Activated naive CD4-positive, alpha-beta T cell treated with anti-CD3 and anti-CD28 coated beads, Interleukin-2, amount 50 U/mL, for 24 hours (primary cell): ENCODE data around the gene TMA7B.
"Not testable (repeated sequence)": the region's sequence is repeated elsewhere in the genome, so short reads cannot be mapped to it uniquely, and the experiment has no call there.

Source experiments
- H3K27ac Mint-ChIP-seq: one replicate; pipeline ENCODE4 v1.8.0; 2021; ENCODE audit warnings: mild to moderate bottlenecking, mixed read lengths
- H3K27me3 Mint-ChIP-seq: one replicate; pipeline ENCODE4 v1.8.0; 2021; ENCODE audit warnings: mixed read lengths
- H3K36me3 Mint-ChIP-seq: one replicate; pipeline ENCODE4 v1.8.0; 2021; ENCODE audit warnings: mixed read lengths
- H3K4me1 Mint-ChIP-seq: one replicate; pipeline ENCODE4 v1.8.0; 2021; ENCODE audit warnings: mixed read lengths
- H3K4me3 Mint-ChIP-seq: one replicate; pipeline ENCODE4 v1.8.0; 2021; ENCODE audit warnings: mild to moderate bottlenecking, mixed read lengths
- H3K9me3 Mint-ChIP-seq: one replicate; pipeline ENCODE4 v1.8.0; 2021; ENCODE audit warnings: mixed read lengths

Gene TMA7B

DNA sequence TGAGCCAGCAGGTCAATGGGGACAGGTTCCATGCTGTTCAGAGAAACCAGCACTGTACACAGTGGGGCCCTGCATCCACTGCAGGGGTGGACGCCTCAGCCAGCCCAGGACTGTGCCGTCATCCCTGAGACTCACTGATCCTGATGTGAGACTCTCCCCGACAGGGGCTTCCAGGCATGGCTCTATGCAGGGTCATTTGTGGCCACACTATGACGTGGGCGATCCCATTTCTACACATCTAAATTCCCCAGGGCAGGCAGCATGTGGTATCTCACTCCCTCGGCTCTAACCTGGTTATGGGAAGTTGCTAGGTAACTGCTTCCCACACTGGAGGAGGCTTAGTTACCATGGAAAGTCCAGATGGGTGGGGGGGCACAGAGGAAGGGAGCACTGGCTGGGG lies 20.4 kb downstream of the TMA7B start:
- Mint-ChIP-seq H3K27me3 (no peaks in the 10 kb centered on the region), H3K27ac (no peak overlapping the region), H3K4me3 (no peak overlapping the region), H3K9me3 (no peaks in the 10 kb centered on the region), H3K36me3 (peaks cover 1% of the 10 kb centered on the region), H3K4me1 (peaks cover 40% of the 10 kb centered on the region)

- H3K4me3 Mint-ChIP-seq: no peak overlapping the region
- H3K4me1 Mint-ChIP-seq: peaks cover 42% of the 10 kb centered on the region
- no peaks in the 10 kb centered on the region for H3K9me3 Mint-ChIP-seq
- no peaks in the 10 kb centered on the region for H3K36me3 Mint-ChIP-seq
- no peaks in the 10 kb centered on the region for H3K27me3 Mint-ChIP-seq
- peak overlapping the region; percentile 76 for H3K27ac Mint-ChIP-seq
These were observed 23.1 kb downstream of the TMA7B start for GRCh38 chr22:39983346-39983745.

GRCh38 chr22:39984006-39984405 lies 23.8 kb downstream of the TMA7B start:
- Mint-ChIP-seq H3K27ac (peak overlapping the region; percentile 19), H3K9me3 (no peaks in the 10 kb centered on the region), H3K36me3 (no peaks in the 10 kb centered on the region), H3K27me3 (no peaks in the 10 kb centered on the region), H3K4me3 (no peak overlapping the region), H3K4me1 (peaks cover 39% of the 10 kb centered on the region)

- no peak overlapping the region for H3K4me3 Mint-ChIP-seq
- no peaks in the 10 kb centered on the region for H3K9me3 Mint-ChIP-seq
- no peaks in the 10 kb centered on the region for H3K36me3 Mint-ChIP-seq
- H3K27me3 Mint-ChIP-seq: no peaks in the 10 kb centered on the region
- peaks cover 32% of the 10 kb centered on the region for H3K4me1 Mint-ChIP-seq
- no peak overlapping the region for H3K27ac Mint-ChIP-seq
These were observed 24.5 kb downstream of the TMA7B start for GRCh38 chr22:39984746-39985145.

DNA sequence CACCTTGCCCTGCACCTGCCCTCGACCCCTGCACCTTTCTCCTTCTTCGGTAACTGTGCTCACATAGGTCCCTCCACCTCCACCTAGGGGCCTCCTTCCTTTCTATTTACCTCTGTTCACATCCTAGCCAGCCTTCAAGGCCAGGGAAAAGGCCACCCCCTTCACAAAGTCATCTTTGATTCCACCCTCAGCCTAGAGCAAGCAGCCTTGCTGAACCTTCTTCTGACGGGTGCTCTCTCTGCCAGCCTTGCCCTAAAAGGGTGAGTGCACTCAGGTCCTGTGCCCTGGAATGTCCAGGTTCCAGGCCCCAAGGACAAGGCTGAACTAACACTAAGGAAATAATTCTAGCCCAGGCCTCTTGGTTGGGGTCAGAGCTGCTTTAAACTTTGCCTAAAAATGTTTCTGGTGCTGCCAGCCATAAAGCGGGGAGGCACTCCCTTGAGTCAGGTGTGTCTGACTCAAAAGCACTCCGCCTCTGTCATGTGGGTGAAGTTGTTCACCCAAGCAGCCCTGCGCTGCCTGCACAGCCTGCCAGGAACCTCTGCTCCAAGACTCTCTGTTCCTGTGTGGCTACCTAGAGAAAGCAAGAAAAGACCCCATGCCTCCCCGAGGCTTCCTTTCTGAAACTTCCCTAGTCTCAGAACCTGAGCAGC lies 25.3 kb downstream of the TMA7B start:
- Mint-ChIP-seq H3K9me3 (no peaks in the 10 kb centered on the region), H3K4me3 (no peak overlapping the region), H3K36me3 (no peaks in the 10 kb centered on the region), H3K27me3 (no peaks in the 10 kb centered on the region), H3K4me1 (peaks cover 24% of the 10 kb centered on the region), H3K27ac (no peak overlapping the region)

DNA sequence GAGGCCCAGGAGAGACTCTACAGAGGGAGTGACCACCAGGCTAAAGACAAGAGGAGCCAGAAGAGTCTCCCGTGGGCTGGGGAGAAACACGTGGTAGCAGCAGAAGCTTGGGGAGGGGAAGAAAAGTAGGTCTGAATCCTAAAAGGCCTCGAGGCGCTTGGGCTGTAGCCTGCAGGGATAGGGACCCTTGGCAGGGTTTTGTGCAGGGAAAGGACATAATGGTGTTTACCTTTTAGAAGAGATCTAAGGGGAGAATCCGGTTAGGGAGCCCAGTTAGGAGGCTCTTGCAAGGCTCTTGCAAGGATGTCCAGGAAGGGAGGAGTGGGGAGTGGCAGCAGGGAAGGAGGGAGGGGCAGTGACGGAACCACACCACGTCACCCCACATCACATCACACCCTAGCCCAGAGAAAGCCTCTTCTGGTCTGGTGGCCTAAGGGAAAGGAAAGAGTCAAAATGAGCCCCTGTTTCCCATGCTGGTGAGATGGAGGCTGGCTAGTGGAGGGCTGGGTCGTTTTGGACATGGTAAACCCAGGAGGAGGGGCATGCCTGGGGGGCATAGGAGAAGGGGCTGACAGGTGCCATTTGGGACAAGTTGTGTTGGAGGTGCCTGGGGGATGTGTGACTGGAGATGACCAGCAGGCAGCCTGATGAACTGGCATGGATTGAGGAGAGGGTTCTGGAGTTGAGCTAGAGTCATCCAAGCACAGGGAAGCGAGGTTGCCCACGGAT lies 28.4 kb downstream of the TMA7B start:
- H3K4me1 Mint-ChIP-seq: peaks cover 20% of the 10 kb centered on the region
- no peaks in the 10 kb centered on the region for H3K36me3 Mint-ChIP-seq
- peak overlapping the region; percentile 71 for H3K27ac Mint-ChIP-seq
- H3K9me3 Mint-ChIP-seq: no peaks in the 10 kb centered on the region
- H3K27me3 Mint-ChIP-seq: no peaks in the 10 kb centered on the region
- H3K4me3 Mint-ChIP-seq: no peak overlapping the region

GRCh38 chr22:39989633-39990032 lies 29.4 kb downstream of the TMA7B start:
- Mint-ChIP-seq H3K9me3 (no peaks in the 10 kb centered on the region), H3K4me1 (peaks cover 21% of the 10 kb centered on the region), H3K36me3 (no peaks in the 10 kb centered on the region), H3K27ac (no peak overlapping the region), H3K27me3 (no peaks in the 10 kb centered on the region), H3K4me3 (no peak overlapping the region)

DNA sequence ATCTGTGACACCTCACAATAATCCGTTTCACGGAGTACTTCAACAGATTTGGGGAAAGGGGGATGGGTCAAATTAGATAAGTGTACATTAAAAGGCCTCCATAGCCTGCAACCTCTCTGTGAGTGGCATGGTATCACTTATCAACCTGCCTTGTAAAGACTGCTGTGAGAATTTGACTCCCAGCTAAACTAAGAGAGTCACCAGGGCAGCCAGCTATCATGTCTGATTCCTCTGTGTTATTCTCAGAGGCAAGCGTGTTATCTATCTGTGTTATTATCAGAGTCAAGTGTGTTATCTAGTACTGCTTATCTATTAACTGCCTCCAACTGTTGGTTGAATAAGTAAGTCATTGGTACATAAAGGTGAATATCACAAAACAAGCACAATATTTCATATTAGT lies 30.5 kb downstream of the TMA7B start:
- Mint-ChIP-seq H3K27ac (no peak overlapping the region), H3K36me3 (no peaks in the 10 kb centered on the region), H3K4me3 (no peak overlapping the region), H3K4me1 (peaks cover 16% of the 10 kb centered on the region), H3K9me3 (no peaks in the 10 kb centered on the region), H3K27me3 (no peaks in the 10 kb centered on the region)

DNA sequence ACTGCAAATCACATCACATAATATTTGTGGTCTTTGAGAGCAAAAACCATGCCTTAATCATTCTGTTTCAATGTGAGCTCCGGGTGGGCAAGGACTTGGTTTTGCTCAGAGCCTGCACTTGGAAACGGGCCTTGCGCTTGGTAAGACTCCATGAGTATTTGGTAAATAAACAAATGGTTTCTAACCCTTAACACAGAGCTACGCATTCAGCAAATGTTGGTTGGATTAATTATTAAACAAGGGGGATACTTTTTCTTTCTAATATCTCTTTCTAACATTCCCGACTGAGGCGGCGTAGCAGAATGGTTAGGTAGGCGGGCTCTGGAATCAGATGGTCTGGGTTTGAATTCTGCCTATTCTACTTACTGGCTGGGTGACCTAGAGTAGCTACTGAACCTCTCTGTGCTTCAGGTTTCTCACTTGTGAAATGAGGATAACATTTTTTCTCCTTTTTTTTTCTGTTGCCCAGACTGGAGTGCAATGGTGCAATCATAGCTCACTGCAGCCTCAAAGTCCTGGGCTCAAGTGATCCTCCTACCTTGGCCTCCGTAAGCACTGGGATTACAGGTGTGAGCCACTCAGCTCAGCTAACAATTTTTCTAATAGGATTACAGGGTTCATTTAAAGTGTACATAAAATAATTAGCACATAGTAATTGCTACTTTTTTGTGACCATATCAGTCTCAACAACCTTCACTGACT lies 31.1 kb downstream of the TMA7B start:
- H3K27ac Mint-ChIP-seq: no peak overlapping the region
- no peaks in the 10 kb centered on the region for H3K9me3 Mint-ChIP-seq
- H3K4me3 Mint-ChIP-seq: no peak overlapping the region
- H3K36me3 Mint-ChIP-seq: no peaks in the 10 kb centered on the region
- H3K4me1 Mint-ChIP-seq: peaks cover 15% of the 10 kb centered on the region
- no peaks in the 10 kb centered on the region for H3K27me3 Mint-ChIP-seq

DNA sequence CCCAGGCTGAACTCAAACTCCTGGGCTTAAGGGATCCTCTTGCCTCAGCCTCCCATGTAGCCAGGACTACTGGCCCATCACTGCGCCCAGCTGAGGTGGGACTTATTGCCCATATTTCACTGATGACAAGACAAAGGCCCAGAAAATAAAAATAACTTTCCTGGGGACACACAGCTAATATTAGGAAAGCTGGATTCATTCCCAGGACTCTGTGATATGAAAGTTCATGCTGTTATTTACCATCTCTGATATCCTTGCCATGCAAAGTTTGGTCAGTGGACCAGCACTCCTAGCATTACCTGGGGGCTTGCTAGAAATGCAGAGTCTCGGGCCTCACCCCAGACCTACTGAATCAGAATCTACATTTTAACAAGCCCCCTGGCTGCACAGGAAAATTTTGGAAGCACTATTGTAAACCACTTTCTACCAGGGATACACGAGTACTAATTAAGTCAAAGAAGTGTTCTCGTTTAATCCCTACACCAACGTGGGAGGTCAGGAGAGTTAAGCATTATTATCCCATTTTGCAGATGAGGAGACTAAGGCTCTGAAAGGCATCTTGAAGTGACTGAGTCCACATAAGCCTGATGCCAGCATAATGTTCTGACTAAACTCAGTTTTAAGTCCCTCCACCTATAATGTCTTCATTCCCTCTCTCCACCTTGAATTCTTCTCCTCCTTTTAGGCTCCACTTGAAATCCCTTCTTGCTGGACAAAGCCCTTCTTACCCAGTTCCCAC lies 32.1 kb downstream of the TMA7B start:
- no peaks in the 10 kb centered on the region for H3K27me3 Mint-ChIP-seq

GRCh38 chr22:39992894-39993293 lies 32.7 kb downstream of the TMA7B start:
- not testable (repeated sequence) for H3K27me3 Mint-ChIP-seq, H3K4me3 Mint-ChIP-seq, H3K9me3 Mint-ChIP-seq, H3K27ac Mint-ChIP-seq, H3K36me3 Mint-ChIP-seq
- H3K4me1 Mint-ChIP-seq: peaks cover 12% of the 10 kb centered on the region

More for the DNA sequence above, 32.1 kb downstream of the TMA7B start:
- peaks cover 12% of the 10 kb centered on the region for H3K4me1 Mint-ChIP-seq
- H3K9me3 Mint-ChIP-seq: no peaks in the 10 kb centered on the region
- H3K4me3 Mint-ChIP-seq: no peak overlapping the region
- no peaks in the 10 kb centered on the region for H3K36me3 Mint-ChIP-seq
- H3K27ac Mint-ChIP-seq: no peak overlapping the region

GRCh38 chr22:39994041-39994565 lies 33.9 kb downstream of the TMA7B start:
- no peaks in the 10 kb centered on the region for H3K9me3 Mint-ChIP-seq
- H3K36me3 Mint-ChIP-seq: no peaks in the 10 kb centered on the region
- no peaks in the 10 kb centered on the region for H3K27me3 Mint-ChIP-seq
- peaks cover 12% of the 10 kb centered on the region for H3K4me1 Mint-ChIP-seq
- H3K4me3 Mint-ChIP-seq: peak overlapping the region; percentile 71
- peak overlapping the region; percentile 78 for H3K27ac Mint-ChIP-seq

DNA sequence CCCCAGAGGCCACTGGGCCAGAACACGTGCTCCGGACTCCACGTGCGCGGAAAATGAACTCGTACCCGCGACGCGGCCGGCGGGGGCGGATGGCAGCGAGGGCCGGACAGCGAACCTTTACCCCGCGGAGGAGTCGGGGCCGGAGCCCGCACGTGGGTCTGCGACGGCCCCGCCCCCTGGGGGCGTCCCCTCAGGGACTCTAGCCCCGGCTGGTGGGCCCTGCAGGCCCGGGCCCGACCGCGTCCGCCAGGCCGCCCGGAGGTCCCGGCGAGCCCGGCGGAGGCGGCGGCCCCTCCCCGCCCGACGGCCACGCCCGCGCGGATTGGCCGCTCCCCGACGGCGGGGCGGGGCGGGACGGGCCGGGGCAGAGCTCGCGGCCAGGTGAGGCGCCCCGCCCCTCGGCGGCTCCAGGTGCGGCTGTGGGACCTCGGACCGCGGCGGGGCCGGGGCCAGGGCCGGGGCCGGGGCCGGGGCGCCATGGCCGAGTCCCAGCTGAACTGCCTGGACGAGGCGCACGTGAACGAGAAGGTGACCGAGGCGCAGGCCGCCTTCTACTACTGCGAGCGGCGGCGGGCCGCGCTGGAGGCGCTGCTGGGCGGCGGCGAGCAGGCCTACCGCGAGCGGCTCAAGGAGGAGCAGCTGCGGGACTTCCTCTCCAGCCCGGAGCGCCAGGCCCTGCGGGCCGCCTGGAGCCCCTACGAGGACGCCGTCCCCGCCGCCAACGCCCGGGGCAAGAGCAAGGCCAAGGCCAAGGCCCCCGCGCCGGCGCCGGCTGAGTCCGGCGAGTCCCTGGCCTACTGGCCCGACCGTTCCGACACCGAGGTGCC lies 34.6 kb downstream of the TMA7B start, which contains the start of gene FAM83F:
TSS of gene FAM83F (plus strand) at position 389 of the 827 bp plus-strand sequence. CDS start at position 478, 89 bp downstream.
- peak within 1 kb of the TSS; percentile 78 for H3K27ac Mint-ChIP-seq
- H3K4me1 Mint-ChIP-seq: peaks cover 12% of the 10 kb centered on the region
- no peaks in the 10 kb centered on the region for H3K9me3 Mint-ChIP-seq
- H3K27me3 Mint-ChIP-seq: no peaks in the 10 kb centered on the region
- no peaks in the 10 kb centered on the region for H3K36me3 Mint-ChIP-seq
- peak within 1 kb of the TSS; percentile 71 for H3K4me3 Mint-ChIP-seq

DNA sequence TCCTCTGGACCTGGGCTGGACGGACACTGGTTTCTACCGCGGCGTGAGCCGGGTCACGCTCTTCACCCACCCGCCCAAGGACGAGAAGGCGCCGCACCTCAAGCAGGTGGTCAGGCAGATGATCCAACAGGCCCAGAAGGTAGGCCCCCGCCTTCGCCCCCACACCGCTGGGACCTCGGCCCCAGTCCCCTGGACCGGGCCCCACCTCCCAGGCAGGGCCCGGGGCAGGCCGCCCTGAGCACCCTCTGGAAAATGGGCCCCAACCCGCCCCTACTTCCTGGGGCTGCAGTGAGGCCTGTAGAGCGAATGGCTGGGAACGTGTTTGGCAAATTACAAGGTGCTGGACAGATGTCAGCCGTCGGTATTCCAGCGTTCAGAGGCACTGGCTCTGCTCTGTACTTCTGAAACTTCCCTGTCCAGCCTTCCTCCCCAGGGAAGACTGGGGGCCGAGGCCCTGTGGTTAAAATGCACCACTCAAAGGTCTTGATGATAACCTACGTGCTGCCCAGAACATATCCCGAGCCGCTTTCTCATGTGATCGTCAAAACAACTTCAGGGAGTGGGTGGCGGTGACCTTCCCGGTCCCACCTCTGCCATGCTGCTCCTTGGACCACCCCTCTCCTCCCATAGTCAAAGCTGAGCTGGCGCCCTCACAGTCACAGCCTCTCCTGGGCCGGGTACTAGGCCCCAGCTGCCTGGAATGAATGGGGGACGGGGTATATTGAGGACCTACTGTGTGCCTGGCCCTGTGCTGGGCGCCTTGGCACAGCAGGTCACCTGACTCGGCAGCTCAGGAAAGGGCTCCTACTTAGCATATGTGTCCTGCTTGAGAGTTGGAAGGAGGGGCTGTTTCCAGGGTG lies 35.4 kb downstream of the TMA7B start:
- H3K27ac Mint-ChIP-seq: peak overlapping the region; percentile 14
- H3K27me3 Mint-ChIP-seq: no peaks in the 10 kb centered on the region
- peaks cover 12% of the 10 kb centered on the region for H3K4me1 Mint-ChIP-seq
- H3K36me3 Mint-ChIP-seq: no peaks in the 10 kb centered on the region
- no peaks in the 10 kb centered on the region for H3K9me3 Mint-ChIP-seq
- peak overlapping the region; percentile 34 for H3K4me3 Mint-ChIP-seq
